ENCODE measurements around the gene APOBEC3F. TPM values are rescaled to one million over a fixed set of nuclear protein-coding genes. Genes with fewer than 3 reads are reported as not detected.
A peak's percentile ranks its signal among the peaks of the same experiment; 100 is the strongest.
"Not testable (repeated sequence)": the region's sequence is repeated elsewhere in the genome, so short reads cannot be mapped to it uniquely, and the experiment has no call there.

APOBEC3F gene
- total RNA-seq, 3 donors from 2014 or later: 7.4 to 14.1 (median 8.8) TPM

GRCh38 chr22:39078329-39078728, 37.7 kb downstream of the APOBEC3F start:
- no peak for DNase-seq
- intact Hi-C loops (cut with DNase I, micrococcal nuclease): no loop called here
- Histone ChIP-seq H3K4me1 (ENCODE audit: low read depth) (no peaks in the 10 kb centered on the region), H3K36me3 (ENCODE audit: low read depth) (no peaks in the 10 kb centered on the region), H3K9me3 (no peaks in the 10 kb centered on the region), H3K4me3 (no peak overlapping the region)
- no peak for ATAC-seq
- TF ChIP-seq CTCF (IDR thresholded peaks at IDR 0.05): no peak

- H3K4me1 ChIP-seq (ENCODE audit: low read depth); H3K9me3 ChIP-seq; H3K4me3 ChIP-seq; H3K36me3 ChIP-seq (ENCODE audit: low read depth); ATAC-seq; intact Hi-C loops (cut with DNase I, micrococcal nuclease): not testable (repeated sequence)
- peak in 1 of 3 donors; percentile 15 for DNase-seq
Measured at GRCh38 chr22:39079054-39079637, 38.5 kb downstream of the APOBEC3F start.

- H3K4me3 ChIP-seq: no peak overlapping the region
- ATAC-seq: no peak
- no peak for TF ChIP-seq CTCF (IDR thresholded peaks at IDR 0.05)
- H3K9me3 ChIP-seq: no peaks in the 10 kb centered on the region
- DNase-seq: peak in 1 of 3 donors; percentile 16
- intact Hi-C loops (cut with DNase I, micrococcal nuclease): no loop called here
- no peaks in the 10 kb centered on the region for H3K36me3 ChIP-seq (ENCODE audit: low read depth)
- H3K4me1 ChIP-seq (ENCODE audit: low read depth): no peaks in the 10 kb centered on the region
Measured at GRCh38 chr22:39080052-39080762, 39.5 kb downstream of the APOBEC3F start.

GRCh38 chr22:39081016-39081415, 40.4 kb downstream of the APOBEC3F start:
- H3K9me3 ChIP-seq: no peaks in the 10 kb centered on the region
- DNase-seq: peak in 1 of 3 donors; percentile 18

GRCh38 chr22:39081598-39081997, 40.9 kb downstream of the APOBEC3F start:
- H3K9me3 ChIP-seq: no peaks in the 10 kb centered on the region
- TF ChIP-seq CTCF (IDR thresholded peaks at IDR 0.05): no peak
- no peak overlapping the region for H3K4me3 ChIP-seq
- no peaks in the 10 kb centered on the region for H3K36me3 ChIP-seq (ENCODE audit: low read depth)
- ATAC-seq (no peak), DNase-seq (peak in 1 of 3 donors; percentile 8)
- intact Hi-C loops (cut with DNase I, micrococcal nuclease): no loop called here
- H3K4me1 ChIP-seq (ENCODE audit: low read depth): no peaks in the 10 kb centered on the region

More at GRCh38 chr22:39081016-39081415, 40.4 kb downstream of the APOBEC3F start:
- no peak for ATAC-seq
- H3K36me3 ChIP-seq (ENCODE audit: low read depth): no peaks in the 10 kb centered on the region
- intact Hi-C loops (cut with DNase I, micrococcal nuclease): no loop called here
- no peak overlapping the region for H3K4me3 ChIP-seq
- no peak for TF ChIP-seq CTCF (IDR thresholded peaks at IDR 0.05)
- no peaks in the 10 kb centered on the region for H3K4me1 ChIP-seq (ENCODE audit: low read depth)
